Stimulated activated CD8-positive, alpha-beta memory T cell treated with anti-CD3 and anti-CD28 coated beads, Interleukin-12 subunit alpha, Interleukin-12 subunit beta, amount 100 ng/mL, for 1 hour (primary cell): ENCODE measurements around the gene OLFML2A.

Experiments
- DNase-seq: peaks from one replicate; pipeline ENCODE4 v3.0.0-alpha.2; 2020; ENCODE audit warnings: low read depth

Gene OLFML2A

DNA sequence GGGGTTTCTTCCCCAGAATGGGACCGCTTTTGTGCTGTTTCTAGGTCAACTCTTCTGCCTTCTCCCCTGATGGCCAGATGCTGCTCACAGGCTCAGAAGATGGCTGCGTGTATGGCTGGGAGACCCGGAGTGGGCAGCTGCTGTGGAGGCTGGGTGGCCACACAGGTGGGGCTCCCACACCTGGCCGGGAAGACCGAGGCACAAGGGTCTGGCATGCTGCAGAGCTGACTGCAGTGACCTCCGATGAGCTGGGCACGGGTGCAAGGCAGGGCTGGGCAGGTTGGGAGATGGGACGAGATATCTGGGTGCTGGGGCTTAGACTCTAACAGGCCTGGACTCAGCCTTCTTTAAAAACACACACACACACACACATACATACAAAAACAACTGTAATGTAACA is 77.2 kb downstream of the OLFML2A start:
- no peak for DNase-seq

DNA sequence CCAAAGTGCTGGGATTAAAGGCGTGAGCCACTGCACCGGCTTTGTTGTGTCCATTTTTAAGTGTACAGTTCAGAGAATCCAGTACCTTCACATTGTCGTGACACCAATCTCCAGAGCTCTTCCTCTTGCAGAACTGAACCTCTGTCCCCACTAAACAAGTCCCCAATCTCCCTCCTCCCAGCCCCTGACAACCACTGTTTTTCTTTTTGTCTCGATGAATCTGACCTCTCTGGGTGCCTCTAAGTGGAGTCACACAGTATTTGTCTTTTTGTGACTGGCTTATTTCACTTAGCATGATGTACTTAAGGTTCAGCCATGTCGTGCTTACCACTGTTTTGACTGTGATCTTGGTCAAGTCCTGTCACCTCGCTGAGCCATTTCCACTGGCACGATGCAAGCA is 77.9 kb downstream of the OLFML2A start:
- no peak for DNase-seq

DNA sequence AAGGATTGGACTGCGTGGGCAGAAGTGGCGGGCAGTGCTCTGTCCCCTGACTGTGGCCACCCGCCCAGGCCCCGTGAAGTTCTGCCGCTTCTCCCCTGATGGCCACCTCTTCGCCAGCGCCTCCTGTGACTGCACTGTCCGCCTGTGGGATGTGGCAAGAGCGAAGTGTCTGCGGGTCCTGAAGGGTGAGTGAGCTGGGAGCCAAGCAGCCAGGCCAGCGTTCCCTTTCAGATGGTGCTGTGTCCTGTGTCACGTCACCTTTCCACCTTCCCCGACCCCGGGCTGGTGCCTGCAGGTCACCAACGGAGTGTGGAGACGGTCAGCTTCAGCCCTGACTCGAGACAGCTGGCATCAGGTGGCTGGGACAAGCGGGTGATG is 78.6 kb downstream of the OLFML2A start:
- no peak for DNase-seq

DNA sequence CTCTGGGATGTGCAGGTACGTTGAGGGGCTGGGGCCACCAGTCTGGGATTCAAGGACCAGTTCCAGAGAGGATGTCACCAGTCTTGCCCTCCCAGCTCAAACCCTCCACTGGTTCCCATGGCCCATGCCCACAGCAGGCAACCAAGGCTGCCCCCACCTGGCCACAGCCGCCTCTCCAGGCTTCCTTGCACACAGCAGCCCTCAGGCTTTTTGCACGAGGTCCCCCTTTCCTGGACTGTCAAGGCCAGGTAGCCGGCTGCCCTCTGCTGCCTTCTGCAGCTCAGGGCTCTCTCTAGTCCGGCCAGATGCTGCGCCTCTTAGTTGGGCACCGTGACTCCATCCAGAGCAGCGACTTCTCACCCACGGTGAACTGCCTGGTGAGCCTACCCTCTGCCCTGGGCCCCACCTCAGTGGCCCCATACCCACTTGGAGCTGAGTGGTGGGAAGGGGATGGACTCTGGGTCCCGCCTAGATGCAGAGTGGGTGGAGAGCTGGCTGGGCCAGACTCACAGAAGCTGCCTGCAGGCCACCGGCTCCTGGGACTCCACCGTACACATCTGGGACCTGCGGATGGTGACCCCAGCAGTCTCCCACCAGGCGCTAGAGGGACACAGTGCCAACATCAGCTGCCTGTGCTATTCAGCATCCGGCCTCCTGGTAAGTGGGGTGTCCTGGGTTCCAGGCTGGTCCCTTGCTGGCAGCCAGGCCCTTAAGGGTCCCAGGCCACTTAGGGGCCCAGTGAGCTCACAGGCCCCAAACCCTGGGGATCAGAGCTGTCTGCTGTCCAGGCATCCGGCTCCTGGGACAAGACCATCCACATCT is 79.2 kb downstream of the OLFML2A start:
- no peak for DNase-seq

DNA sequence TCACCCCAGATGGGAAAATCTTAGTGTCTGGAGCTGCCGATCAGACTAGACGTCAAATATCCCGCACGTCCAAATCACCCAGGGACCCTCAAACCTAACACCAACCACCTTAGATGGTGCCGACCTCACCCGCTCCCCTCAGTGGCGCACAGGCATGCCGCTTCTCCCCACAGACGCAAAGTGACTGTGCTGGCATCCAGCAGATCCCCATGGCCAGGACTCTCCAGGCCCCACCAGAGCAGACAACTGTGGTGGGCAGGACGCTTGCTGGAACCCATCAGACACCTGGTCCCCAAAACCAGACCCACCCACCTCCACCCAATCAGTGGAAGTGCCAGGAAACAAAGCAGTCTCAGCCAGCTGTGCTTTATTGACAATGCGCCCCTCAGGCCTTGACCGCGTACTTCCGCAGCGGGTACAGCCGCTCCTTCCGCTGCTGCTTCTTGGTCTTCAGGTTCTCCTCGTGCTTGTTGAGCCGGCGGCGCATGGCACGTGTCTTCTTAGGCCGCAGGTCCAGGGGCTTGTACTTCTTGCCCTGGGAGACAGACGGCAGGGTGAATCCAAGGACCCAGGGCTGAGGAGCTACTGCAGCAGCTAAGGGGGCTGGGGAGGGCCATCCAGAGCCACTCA is 80.7 kb downstream of the OLFML2A start:
- DNase-seq: no peak

DNA sequence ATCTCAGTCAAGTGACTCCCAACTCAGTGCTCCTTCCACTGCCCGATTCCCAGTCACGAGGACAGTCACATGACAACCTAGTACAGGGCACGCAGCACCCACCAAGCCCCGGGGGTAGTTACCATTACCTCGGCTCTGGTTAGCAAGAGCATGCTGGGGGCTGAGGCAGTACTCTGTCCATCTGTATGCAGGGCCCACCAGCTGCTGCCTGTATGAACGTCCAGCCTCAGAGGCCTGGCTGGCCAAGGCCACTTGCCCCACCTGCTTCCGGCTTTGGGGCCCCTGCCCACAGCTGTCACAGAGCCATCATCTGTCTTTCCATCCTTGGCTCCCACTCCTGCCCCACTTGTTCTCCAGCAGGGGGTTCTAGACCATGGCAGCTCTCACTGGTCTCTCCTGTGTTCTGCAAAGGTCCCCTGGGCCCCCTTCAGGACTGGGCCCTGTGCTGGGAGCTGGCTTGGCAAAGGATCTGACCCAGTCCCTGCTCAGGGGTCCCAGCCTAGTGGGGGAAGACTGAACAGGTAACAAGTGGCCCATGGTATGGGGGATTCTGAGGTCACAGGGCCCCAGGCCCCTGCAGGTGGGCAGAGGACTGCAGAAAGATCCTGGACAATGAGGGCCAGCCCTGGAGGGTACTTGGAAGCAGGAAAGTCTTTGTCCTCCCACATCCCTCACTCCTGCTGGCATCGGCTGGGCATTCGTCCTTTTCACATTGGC is 81.6 kb downstream of the OLFML2A start:
- no peak for DNase-seq

DNA sequence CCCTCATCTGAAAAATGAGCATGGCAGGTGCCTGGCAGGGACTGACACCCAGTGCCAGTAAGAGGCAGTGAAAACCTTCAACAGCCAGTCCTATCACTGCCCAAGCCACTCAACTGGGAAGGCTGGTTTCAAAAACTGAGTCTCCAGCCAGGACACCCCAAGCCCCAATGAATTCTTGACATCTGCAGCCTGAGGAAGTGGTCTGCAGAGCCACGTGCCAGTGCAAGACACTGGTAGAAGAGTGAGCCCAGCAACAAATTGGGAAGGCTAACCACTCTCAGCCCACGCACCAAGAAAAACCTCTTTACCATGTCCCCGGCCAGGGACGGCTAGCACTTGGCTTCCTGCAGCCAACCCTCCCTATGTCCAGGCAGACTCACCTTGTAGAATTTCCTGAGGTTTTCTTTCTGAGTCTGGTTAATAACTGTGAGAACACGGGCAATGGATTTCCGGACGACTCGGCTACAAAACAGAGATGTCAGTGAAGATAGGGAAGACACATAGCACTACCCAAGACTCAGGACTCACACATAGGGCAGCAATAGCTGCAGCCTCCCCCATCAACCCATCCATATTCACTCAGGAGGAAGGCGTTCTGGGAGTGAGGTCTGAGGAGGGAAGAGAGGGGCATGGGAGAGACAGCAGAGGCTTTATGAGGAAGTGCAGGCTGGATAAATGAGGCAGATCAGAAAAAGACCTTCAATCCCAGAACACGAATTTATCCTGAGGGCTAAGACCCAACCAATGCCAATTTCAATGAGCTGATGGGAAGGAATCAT is 83.1 kb downstream of the OLFML2A start:
- no peak for DNase-seq

DNA sequence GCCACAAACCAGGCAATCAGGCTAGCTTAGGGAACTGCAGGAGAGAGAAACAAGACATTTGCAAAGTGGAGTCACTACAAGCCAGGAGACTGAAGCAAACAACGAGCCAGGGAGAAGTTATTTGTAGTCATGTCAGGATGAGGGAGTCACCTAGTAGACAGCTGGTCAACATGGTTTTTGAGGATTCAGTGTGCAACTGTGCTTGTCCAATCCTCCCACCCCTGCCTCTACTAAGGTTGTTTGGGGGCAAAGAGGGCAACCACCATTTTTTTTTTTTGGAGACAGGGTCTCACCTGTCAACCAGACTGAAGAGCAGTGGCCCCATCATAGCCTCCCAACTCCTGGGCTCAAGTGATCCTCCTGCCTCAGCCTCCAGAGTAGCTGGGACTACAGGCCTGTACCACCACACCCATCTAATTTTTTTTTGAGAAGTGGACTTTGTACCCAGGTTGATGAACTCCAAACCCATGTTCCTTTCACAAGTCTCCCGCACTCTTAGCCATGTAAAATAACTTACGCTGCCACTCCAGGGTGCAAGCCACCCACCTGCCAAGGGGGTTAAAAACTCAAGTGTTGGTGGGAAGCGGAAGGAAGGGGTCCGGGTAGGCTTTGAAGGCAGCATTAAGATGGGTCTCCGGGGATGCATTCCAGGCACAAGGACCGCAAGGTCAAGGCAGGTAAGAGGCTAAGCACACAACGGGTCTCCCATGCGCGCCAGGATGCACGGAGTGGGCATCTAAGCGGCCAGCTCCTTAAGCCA is 83.8 kb downstream of the OLFML2A start:
- DNase-seq: no peak

DNA sequence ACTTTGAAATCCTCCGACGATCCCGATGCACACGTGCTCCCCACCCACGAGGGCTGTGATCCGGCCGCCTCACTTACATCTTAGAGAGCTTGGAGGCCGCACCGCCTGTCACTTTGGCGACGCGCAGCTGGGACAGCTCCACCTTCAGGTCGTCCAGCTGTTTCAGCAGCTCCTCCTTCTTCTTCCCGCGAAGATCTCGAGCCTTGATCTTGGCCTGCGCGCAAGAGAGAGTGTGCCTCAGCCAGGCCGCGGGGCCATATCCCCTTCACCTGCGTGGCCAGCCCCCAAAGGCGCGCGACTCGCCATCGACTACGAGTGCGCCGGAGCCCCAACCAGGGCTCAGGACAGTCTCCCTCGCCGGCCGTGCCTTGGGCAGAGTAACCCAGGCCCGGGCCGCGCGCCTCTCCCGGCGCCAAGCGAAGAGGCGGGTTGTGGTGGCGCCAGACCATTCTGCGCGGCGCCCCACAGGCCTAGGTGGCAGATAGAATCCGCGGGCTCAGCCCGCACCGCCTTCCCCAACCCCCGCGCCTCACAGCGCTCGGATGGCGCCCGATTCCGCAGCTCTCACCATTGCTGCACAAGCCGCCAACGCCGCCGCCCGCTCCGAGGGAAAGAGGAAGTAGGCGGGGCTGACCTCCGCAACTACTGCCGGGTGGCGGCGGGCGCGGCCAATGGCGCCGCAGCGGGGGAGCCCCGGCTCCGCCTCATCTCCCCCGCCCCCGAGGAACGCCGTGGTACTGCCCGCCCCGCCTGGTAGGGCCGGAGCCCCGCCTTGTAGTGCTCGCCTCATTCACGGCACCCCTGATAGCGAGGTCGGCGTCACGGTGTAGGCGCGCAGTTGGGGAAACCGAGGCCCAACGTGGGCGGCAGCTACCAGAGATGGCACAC is 84.7 kb downstream of the OLFML2A start, which contains the start of the genes ARPC5L and RPL35:
Gene ARPC5L, plus strand, starts transcription at position 789 of the 888 bp plus-strand sequence. CDS start 7,161 bp downstream, outside the sequence.
Gene RPL35, minus strand, starts transcription at position 616 of the 888 bp plus-strand sequence. Its CDS starts 45 bp downstream, at position 571.
- peak; percentile 89 for DNase-seq

DNA sequence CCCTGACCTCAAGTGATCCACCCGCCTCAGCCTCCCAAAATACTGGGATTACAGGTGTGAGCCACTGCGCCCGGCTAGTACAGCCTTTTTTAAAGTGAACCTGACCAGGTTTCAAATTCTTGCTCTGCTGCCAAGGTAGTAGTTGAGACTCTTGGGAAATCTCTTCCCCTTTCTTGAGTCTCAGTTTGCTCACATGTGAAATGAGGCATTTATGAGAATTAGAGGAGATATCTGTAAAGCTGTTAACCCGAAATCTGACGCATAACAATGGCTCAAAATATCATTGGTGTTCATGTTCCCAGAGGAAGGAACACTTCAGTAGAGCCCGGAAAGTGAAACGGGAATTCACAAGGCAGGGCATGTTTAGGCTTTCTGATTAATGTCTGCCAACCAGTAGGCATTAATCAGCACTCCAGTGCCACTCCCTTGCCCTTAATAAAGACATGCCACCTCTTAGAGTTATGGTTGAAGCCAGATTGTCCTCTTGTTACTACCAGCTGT is 86.5 kb downstream of the OLFML2A start:
- no peak for DNase-seq
